Measurements from ENCODE around the gene CHRND.

DNA sequence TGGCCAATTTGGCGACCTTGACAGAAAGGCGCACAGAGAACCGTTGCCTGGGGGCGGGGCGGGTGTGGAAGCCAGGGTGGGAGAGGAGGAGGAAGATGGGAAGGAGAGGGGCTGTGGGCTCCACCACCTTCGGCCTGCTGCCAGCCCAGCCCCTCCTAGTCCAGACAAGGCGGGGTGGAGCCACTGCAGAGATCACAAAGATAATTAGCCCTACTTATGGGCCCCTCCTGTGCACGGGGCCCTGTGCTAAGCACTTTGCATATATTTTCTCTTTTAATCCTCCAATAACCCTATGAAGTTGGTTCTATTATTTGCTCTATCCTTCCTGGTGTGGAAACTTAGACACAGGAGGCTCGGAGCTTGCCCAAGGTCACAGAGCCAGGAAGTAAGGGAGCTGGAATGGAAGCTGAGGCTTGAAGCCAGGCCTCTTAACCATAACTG lies 24.6 kb upstream of the CHRND start:
- TF ChIP-seq, protein P1, sequence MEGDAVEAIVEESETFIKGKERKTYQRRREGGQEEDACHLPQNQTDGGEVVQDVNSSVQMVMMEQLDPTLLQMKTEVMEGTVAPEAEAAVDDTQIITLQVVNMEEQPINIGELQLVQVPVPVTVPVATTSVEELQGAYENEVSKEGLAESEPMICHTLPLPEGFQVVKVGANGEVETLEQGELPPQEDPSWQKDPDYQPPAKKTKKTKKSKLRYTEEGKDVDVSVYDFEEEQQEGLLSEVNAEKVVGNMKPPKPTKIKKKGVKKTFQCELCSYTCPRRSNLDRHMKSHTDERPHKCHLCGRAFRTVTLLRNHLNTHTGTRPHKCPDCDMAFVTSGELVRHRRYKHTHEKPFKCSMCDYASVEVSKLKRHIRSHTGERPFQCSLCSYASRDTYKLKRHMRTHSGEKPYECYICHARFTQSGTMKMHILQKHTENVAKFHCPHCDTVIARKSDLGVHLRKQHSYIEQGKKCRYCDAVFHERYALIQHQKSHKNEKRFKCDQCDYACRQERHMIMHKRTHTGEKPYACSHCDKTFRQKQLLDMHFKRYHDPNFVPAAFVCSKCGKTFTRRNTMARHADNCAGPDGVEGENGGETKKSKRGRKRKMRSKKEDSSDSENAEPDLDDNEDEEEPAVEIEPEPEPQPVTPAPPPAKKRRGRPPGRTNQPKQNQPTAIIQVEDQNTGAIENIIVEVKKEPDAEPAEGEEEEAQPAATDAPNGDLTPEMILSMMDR (IDR thresholded peaks at IDR 0.05): no peak
- no peak for TF ChIP-seq POLR2AphosphoS5 (IDR thresholded peaks at IDR 0.05)
